Hepatocyte (in vitro differentiated cells): ENCODE results near the gene TMPRSS6.

Experiments used
- EZH2phosphoT487 ChIP-seq: fragments of 200-600 bp; sonication (generic); IDR thresholded peaks from one replicate; pipeline ENCODE4 v1.6.1; 2018; ENCODE audit warnings: antibody characterized with exemption, mild to moderate bottlenecking, low read depth, moderate library complexity; ENCODE audit not compliant: unreplicated experiment, severe bottlenecking
- TF ChIP-seq, protein P1 (sequence below): fragments of 200-600 bp; sonication (generic); IDR thresholded peaks from 2 replicates; pipeline ENCODE4 v1.5.1; 2016; ENCODE audit warnings: antibody characterized with exemption, mild to moderate bottlenecking; ENCODE audit not compliant: poor library complexity

DNA sequence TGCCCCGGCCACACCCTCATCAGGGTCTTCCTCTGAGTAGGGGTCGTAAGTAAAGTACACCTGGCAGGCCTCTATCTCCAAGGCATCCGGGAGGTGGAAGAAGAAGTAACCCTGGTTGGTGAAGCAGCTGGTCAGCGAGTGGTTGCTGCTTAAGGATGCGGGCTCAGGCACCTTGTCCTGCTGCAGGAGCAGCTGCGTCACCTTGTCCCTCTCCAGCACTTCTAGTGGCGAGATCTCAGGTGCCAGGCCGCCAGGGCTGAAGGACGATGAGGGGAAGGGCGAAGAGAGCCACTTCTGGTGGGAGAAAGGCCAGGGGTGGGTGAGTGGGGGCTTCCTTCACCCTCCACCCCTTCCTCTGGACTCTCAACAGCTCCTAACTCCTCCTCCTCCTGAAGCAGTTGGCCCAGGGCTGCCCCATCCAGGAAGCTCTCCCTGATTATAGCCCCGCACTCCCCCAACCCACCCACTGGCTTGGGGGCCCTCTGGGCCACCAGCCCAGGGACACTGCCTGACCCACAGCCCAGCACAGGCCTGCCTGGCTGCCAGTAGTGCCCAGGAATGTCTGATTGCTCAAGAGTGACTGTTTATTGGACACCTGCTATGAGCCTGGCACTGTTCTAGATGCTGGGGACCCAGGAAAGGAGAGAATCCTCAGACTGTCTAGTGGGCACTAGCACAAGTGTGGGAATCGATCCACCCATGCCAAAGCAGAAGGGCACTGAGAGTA is 19.2 kb upstream of the TMPRSS6 start:
- TF ChIP-seq, protein P1, sequence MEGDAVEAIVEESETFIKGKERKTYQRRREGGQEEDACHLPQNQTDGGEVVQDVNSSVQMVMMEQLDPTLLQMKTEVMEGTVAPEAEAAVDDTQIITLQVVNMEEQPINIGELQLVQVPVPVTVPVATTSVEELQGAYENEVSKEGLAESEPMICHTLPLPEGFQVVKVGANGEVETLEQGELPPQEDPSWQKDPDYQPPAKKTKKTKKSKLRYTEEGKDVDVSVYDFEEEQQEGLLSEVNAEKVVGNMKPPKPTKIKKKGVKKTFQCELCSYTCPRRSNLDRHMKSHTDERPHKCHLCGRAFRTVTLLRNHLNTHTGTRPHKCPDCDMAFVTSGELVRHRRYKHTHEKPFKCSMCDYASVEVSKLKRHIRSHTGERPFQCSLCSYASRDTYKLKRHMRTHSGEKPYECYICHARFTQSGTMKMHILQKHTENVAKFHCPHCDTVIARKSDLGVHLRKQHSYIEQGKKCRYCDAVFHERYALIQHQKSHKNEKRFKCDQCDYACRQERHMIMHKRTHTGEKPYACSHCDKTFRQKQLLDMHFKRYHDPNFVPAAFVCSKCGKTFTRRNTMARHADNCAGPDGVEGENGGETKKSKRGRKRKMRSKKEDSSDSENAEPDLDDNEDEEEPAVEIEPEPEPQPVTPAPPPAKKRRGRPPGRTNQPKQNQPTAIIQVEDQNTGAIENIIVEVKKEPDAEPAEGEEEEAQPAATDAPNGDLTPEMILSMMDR, result no peak
- no peak for TF ChIP-seq EZH2phosphoT487
